SIG-M5 treated with dmso at 0.1 percent for 504 hours (cell line): ENCODE measurements around the gene MPPED2.

ENCODE experiments used
- DNase-seq: peaks from one replicate; lab custom pipeline; 2025; ENCODE audit not compliant: unreplicated experiment; lab: John Stamatoyannopoulos, UW

Gene MPPED2, protein sequence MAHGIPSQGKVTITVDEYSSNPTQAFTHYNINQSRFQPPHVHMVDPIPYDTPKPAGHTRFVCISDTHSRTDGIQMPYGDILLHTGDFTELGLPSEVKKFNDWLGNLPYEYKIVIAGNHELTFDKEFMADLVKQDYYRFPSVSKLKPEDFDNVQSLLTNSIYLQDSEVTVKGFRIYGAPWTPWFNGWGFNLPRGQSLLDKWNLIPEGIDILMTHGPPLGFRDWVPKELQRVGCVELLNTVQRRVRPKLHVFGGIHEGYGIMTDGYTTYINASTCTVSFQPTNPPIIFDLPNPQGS

GRCh38 chr11:30586251-30587144 is at the start of gene MPPED2:
TSS of gene MPPED2 (minus strand) at chr11:30586353. CDS start at chr11:30580373, 5,980 bp downstream.
- no peak for DNase-seq

DNA sequence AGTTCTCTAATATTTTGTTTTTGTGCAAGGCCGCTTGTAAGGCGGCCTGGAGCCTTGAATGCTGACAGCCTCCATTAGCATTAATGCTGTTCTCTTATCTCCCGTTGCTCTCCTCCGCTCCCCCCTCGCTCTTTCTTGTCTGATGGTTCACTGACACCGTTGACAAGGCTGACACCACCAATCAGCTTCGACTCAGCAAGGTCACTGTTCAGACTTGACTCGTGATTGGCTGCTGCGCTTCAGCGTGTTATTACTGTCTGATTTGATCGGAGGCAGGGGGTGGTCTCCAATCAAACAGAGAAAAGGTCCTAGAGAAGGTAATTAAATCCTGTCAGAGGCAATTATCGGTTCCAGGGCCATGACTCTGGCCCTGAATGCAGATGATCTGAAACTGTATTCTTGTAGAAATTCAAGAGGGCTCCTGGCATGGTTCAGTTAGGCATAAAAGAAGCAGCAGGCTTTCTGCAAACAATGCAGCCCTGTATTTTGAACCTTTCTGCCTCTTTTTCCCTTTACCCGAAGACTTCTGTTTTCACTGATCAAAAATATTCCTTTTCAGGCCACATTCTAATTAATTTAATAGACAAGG is 49.3 kb upstream of the MPPED2 start:
- no peak for DNase-seq

GRCh38 chr11:30631148-30631547 is 45.0 kb upstream of the MPPED2 start:
- DNase-seq = no peak

- no peak for DNase-seq
Measured at GRCh38 chr11:30619767-30620166, 33.6 kb upstream of the MPPED2 start.

DNA sequence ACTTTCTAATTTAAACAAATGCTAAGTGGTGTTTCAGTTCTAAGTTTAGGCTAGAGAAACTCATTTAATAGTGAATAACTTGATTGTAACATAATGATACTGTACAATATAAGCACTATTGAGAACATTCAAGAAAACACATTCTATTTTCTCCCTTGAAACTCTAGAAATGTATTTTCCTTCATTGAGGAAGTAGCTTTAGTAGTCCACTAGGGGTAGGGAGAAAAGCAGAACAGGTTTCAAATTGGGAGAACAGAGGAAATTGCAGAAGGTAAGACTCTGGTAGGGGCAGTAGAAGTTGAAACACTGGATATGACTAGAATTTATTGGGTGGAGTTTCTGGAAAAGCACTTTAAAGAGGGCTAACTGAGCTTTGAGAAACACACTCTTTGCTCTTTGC is 31.6 kb upstream of the MPPED2 start:
- peak; percentile 11 for DNase-seq

GRCh38 chr11:30610628-30611027 is 24.5 kb upstream of the MPPED2 start:
- DNase-seq = no peak

- DNase-seq = no peak
Measured at GRCh38 chr11:30608534-30608933, 22.4 kb upstream of the MPPED2 start.

DNA sequence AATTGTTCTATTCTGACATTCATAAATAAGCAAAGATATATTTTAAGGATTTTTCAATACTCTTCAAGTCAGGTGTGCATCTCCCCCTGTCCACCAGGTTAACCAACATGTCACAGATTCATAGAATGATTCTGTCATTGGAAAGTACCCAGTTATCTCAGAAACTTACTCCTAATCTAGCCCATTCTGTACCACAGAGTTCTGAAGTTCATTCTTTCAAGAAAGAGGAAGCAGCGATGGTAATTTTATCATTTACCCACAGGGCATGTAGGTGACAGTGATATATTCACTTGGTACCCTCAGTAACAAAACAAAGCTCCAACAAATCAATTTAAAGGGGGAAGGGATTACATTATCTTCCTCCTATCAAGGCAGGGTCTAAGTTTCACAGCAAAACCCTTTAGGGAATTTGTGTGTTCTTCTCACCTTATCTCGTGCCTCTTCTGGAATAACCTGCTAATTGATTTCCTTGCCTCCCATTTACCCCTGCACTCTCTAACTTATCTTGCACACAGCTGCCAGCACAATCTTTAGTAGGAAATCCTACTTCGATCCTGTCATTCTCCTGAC is 19.0 kb upstream of the MPPED2 start:
- no peak for DNase-seq

GRCh38 chr11:30603357-30603756 is 17.2 kb upstream of the MPPED2 start:
- DNase-seq = no peak

- no peak for DNase-seq
Measured at GRCh38 chr11:30596832-30597231, 10.7 kb upstream of the MPPED2 start.

GRCh38 chr11:30595934-30596333 is 9.8 kb upstream of the MPPED2 start:
- DNase-seq = no peak

- no peak for DNase-seq
Measured at GRCh38 chr11:30594646-30595411, 8.7 kb upstream of the MPPED2 start.

- no peak for DNase-seq
Measured at GRCh38 chr11:30587269-30587812, 1.2 kb upstream of the MPPED2 start.

DNA sequence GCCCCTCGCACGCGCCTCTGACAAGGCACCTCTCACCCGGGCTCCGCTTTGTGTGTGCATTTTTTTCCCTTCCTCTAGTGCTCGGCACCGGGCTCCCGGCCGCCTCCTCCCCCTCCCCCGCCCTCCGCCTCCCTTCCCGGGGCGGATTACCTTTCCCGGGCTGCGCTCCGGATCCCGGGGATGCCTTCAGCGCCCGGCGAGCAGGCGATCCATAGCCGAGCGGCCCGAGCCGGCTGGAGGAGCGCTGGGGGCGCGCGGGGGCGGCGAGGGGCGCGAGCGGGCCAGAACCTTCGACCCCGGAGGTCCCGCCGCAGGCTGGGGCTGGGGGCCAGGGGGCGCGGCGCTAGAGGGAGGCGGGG is 282 bp downstream of the MPPED2 start:
- DNase-seq = no peak

DNA sequence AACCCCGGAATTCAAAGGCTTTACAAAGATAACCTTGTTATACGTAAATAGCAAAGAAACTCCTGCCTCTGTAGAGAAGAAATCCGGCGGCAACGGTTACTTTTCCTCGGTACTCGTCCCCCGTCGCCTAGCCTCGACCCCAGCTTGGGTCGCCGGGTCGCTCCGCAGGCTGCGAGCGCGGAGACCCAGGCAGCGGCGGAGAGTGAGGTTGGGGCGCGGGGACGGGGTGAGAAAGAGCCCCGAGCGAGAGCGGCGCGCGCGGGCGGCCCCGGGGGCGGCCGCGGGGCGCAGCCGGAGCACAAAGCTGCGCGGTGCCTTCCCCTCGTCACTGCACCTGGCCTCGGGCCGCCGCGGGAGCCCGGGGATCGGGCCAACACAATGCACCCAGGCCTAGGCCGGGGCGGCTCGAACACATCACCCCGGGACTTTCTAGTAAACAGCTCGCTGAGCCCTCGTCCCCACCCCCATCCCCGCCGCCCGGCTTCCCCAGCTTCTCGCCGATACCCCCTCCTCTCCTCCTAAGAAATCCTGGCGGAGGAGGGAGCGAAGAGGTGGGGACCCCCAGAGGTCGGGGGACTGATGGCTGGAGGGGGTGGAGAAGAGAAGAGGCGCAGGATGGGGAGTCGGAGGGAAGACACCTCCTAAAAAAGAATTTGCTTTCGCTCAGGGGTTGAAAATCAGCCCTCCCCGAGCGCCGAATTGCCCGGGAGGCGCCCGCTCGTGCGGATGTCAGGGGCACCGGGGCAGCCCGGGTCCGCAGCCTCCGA is 845 bp downstream of the MPPED2 start:
- no peak for DNase-seq

DNA sequence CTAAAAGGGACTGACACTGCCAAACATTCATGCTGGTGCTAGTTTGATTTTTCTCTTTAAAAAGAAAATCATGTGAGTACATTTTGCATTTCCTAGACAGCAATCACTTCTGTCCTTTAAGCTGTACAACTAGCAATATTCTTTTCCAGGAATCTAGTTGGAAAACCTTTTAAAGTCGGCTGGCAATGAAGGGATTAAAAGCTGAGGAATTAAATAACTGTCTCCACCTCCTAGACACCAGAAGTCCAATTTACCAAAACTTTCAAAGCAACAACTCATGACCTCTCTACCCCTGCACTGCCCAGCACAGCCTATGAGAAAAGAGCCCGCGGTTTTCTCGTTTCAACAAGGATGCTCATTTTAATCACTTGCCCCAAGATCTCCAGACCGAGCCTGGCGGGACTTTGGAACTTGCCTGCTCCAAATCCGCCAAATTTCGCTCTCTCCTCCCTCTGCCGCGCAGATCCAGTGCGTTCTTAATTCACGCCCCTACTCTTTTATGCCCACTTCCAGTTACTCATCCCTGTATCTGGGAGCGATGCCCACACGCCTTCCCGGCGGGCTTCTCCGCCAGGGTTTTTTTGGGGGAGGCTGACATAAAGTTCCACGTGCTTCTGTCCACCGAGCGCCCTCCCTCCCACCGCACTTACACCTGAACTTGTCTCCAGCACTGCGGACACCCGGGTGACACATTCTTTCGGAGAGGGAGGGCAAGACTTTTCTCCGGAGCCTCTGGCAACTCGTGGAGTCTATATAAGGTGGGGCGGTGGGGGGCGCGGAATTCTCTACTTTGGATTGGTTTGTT is 2.5 kb downstream of the MPPED2 start:
- DNase-seq = no peak

DNA sequence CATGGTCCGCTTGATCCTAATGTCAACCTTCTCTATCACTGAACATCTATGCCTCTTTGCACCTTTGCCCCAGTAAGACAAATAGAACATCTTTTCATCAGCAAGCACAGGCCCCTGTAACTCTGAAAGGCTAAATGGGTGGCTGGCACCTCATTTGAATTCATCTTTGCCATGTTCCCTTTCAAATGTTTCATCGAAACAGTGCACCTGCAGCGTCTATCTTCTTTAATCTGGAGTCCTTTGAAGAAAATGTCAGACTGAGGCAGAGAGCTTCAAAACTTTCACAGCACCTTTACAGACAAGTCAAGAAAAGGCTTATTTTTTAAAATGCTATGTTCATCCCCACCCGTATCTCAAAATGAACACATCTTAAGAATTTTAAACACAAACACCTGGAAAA is 3.4 kb downstream of the MPPED2 start:
- no peak for DNase-seq

GRCh38 chr11:30581675-30582074 is 4.5 kb downstream of the MPPED2 start:
- no peak for DNase-seq

DNA sequence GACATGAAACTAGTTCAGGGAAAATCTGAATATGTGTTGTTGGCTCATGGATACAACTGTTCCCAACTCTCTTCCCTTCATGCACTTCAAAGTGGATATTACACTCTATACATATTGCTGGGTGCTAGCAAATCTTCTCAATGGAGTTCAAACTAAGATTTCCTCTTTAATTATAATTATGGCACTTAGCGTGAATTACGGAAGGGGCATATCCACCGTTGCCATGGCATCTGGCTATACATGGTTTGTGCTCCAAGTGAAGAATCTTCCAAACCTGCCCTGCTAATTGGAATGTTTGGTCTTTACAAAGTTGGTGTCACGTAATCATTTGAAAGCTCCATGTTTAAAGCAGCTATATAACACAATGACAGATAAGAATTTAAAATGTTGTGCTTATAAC is 5.6 kb downstream of the MPPED2 start:
- DNase-seq = no peak
